HG03039 (cell line): ENCODE results near the gene SSBP4.
"Not testable (repeated sequence)": the region's sequence is repeated elsewhere in the genome, so short reads cannot be mapped to it uniquely, and the experiment has no call there.

Experiments used
- ATAC-seq: cut with Tn5 transposase; IDR thresholded peaks from one replicate; pipeline ENCODE4 v1.9.1; 2021; ENCODE audit warnings: mild to moderate bottlenecking, moderate library complexity; ENCODE audit not compliant: unreplicated experiment

The SSBP4 gene

DNA sequence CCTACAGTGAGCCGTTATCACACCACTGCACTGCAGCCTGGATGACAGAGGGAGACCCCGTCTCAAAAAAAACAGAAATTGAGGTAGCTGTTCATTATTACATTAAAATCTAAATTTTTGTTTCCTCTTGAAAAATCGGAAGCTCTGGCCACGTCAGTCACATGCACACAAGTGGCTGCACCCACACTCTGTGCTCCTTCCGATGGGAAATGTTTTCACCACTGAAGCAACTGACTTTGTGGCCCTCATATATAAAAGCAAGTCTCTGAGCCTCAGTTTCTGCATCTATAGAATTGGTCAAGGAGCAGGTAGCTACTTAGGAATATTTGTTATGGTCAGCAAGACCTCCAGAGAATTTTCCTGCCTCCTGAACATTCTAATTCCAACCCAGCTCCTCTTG is 26.3 kb upstream of the SSBP4 start:
- no peak for ATAC-seq

DNA sequence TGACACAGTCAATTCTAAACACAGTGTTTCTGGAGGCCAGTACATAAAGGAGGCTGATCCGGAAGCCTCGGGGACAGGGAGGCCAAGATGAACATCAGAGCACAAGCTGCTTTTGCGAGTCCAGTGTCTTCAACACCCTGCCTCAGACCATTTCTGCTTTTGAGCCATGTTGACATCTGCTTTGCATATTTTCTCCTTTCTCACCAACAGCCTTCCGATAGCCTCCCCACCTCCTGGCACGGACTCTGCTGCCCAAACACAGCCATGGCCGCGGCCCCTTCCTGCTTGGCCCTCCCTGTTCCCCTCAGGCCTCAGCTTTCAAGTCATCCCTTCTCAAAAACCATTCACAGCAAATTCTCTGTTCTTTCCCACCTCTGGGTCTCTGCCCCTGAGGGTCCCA is 25.4 kb upstream of the SSBP4 start:
- no peak for ATAC-seq

DNA sequence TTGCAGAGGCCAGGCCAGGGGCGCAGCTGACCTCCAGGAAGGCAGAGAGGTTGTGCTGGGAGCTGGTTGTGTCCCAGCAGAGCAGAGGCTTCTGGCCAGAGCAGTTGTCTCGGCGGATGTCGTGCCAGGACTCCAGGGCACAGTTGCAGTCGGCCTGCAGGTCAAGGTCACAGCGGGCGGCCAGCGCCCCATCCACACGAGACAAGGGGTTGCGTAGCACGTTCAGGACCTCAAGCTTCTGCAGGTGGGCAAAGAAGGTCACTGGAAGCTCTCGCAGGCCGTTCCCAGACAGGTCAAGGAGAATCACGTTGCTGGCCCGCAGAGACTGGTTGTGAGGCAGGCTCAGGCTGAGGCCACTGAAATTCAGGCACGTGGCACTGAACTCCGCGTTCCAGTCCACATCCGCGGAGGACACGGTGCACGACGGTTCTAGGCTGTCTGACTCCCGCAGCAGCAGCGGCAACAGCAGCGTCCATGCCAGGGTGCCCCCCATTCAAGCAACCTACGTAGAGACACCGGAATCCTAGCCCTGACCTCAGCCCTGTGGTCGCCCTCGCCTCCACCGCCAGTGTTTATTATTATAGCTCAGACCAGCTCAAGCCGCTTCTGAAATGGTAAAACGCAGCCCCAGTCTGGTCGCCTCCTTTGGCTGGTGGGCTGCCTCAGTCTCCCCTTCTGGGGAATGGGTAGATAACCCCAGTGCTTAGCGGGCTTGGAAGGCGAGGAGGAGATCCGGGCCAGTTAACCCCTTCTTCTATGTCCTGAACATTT is 22.5 kb upstream of the SSBP4 start:
- no peak for ATAC-seq

DNA sequence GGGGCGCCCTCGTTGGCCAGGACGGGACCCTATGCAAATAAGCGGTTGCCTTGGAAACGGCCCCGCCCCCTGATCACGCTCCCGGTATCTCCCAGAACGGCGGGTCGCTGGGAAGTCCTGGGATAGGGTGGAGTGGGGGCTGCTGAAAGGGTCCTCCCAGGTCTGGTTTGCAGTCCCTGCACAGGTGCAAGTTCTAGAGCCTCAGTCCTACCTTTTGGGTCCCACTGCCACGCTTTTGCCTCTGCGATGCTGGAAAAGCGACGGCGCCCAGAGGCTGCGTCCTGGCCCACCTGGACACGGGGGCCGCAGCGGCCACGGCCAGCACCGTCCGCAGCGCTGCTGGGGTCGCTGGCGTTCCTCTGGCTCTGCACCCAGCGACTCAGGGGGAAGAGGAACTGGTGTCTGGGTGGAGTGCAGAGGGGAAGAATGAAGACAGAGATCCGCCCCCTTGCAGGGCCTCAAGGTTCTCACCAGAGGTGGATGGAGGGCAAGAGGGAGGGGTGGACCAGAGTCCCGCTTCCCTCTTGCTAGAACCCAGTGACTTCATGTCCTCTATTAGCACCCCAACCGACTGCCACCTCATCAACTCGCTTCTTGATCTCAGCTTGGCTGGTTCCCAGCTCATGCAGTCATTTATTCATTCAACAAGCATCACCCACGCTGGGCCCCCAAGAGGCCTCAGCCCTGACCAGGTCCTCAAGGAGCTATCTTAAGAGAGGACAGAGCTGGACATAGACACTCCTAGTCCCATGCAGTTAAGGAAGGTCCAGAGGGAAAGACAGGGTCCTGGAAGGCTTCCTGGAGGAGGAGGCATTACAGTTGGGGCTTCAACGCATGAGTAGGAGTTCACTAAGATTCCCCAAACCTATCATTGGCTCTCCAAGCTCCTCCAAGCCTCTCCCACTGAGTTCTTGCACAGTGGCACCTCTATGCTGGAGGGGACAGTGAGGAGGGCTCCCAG is 21.7 kb upstream of the SSBP4 start, which contains the start of gene LRRC25:
LRRC25 (minus strand) TSS at position 381 of the 961 bp plus-strand sequence. CDS start 659 bp downstream, outside the sequence.
- no peak for ATAC-seq

DNA sequence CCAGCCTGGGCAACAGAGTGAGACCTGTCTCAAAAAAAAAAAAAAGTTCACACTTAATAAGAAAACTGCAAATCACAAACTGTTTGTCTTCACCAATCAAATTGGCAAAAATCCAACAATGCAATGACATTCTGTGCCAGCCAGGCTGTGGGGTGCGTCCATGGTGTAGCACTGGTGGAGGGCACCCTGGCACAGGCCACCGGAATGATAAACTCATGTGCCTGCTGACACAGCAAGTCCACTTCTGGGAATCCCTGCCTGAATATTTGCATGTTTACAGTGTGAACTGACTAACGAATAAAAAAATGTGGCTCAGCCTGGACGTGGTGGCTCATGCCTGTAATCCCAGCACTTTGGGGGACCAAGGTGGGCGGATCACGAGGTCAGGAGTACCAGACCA is 20.2 kb upstream of the SSBP4 start:
- ATAC-seq: no peak

DNA sequence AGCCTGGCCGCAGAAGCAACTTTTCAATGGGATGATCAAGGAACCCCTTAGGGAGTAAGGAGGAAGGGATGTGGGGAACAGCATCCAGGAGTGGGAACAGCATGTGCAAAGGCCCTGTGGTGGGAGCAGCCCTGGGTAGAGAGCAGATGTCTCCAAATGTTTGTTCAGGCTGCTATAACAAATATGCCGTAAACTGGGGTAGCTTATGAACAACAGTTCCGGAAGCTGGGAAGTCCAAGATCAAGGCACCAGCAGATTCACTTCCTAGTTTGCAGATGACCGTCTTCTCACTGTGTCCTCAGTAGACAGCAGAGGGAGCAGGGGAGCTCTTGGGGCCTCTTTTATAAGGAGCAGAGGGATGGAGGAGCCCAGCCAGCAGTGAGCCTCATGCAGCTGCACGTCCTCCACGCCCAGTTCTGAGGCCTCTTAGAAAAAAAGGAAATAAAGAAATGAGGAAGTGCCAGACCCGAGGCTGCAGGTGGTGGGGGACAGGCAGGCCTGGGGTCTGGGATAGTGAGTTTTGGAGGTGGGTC is 17.6 kb upstream of the SSBP4 start:
- ATAC-seq: no peak

DNA sequence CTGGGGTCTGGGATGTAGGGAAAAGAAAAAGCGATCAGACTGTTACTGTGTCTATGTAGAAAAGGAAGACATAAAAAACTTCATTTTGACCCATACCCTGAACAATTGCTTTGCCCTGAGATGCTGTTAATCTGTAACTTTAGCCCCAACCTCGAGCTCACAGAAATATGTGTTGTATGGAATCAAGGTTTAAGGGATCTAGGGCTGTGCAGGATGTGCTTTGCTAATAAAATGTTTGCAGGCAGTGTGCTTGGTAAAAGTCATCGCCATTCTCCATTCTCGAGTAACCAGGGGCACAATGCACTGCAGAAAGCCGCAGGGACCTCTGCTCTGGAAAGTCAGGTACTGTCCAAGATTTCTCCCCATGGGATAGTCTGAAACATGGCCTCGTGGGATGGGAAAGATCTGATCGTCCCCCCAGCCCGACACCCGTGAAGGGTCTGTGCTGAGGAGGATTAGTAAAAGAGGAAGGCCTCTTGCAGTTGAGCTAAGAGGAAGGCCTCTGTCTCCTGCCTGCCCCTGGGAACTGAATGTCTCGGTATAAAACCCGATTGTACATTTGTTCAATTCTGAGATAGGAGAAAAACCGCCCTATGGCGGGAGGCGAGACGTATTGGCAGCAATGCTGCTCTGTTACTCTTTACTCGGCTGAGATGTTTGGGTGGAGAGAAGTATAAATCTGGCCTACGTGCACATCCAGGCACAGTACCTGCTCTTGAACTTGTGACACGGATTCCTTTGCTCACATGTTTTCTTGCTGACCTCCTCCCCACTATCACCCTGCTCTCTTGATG is 16.5 kb upstream of the SSBP4 start:
- not testable (repeated sequence) for ATAC-seq

DNA sequence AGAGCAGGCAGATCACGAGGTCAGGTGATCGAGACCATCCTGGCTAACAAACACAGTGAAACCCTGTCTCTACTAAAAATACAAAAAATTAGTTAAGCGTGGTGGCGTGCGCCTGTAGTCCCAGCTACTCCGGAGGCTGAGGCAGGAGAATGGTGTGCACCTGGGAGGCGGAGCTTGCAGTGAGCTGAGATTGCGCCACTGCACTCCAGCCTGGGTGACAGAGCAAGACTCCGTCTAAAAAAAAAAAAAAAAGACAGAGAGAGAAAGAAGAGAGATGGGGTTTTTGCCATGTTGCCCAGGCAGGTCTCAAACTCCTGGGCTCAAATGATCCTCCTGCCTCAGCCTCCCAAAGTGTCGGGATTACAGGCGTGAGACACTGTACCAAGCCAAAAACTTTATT is 13.4 kb upstream of the SSBP4 start:
- not testable (repeated sequence) for ATAC-seq

DNA sequence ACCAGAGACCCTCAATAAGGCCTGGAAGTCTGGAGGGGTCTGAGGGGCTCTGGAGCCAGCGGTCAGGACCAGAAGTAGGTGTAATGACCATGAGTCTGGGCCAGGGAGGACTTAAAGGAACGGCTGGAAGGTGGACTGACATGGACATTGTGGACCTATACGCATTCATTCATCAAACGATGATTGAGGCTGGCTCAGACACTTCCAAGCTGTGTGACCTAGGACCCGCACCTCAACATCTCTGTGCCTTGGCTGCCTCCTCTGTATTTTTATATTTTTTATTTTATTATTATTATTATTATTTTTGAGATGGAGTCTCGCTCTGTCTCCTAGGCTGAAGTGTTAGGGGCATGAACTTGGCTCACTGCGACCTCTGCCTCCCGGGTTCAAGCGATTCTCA is 12.4 kb upstream of the SSBP4 start:
- no peak for ATAC-seq

DNA sequence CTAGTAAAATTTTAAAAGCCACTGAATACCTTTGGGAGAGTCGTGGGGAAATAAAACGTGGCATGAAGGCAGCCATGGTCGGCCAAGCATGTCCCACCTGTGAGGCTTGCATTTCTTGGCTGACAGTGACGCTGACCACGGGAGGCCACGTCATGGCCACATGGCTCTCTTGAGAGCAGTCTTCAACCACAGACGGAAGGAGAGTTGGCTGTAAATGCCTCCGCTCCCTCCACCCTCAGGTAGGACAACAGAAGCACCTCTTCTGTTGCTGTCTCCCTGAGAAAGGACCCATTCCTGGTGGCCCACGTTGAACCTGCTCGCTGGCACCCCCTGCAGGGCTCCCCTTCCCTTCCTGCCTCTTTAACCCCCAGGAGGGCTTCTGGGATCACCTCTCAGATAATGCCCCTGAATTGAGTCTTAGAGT is 11.1 kb upstream of the SSBP4 start:
- ATAC-seq: no peak

DNA sequence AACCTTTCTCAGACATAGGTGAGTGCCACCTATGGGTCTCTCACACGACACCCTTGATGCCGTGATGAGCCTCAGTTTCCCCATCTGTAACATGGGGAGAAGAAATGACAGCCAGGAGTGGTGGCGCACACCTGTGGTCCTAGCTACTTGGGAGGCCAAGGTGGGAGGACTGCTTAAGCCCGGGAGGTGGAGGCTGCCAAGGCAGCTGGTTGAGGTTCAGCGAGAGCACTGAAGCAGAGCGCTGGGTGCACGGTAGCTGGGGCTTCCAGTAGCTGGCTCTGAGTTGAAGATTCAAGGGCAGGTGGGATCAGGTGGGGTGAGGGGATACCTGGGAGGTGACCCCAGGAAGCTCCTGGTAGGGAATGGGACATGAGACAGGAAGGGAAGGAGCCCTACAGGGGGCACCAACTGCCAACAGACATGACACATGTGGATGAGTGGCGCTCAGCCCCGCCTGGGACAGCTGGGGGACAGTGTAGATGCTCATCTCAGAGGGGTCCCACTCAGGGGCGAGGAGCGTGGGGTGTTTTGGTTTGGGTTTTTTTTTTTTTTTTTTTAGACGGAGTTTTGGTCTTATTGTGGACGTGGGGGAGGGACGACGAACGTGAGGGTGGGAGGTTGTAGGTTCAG is 6.5 kb upstream of the SSBP4 start:
- no peak for ATAC-seq

DNA sequence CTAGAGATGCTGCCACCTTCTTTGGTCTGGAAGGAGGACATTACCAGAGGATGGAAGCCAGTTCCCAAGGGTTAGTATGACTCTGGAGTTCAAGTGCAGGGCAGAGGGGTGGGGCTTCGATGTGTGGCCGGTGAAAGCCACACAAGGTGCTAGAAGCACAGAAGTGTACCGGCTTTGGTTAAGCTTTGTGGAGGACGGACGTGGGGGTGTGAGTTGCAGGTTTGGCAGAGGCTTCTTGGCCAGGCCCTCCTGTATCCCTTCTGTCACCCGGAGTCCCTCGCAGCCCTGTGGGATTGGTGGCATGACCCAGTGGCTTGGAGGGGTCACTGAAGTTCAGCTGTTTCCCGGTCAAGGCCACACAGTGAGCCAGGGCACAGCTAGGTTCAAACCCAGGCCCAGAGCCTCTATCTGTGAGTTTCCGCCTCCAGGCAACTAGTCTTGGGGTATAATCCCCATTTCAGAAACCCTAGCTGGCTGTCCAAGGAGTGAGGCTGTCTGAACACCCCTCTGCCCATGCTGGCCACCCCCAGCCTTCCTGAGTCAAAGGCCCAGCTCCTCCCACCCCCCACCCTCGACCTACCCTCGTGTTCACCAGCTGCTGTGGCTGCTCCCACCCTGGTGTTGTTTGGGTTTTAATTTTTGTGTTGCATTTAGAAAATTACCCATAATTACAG is 4.6 kb upstream of the SSBP4 start:
- no peak for ATAC-seq

DNA sequence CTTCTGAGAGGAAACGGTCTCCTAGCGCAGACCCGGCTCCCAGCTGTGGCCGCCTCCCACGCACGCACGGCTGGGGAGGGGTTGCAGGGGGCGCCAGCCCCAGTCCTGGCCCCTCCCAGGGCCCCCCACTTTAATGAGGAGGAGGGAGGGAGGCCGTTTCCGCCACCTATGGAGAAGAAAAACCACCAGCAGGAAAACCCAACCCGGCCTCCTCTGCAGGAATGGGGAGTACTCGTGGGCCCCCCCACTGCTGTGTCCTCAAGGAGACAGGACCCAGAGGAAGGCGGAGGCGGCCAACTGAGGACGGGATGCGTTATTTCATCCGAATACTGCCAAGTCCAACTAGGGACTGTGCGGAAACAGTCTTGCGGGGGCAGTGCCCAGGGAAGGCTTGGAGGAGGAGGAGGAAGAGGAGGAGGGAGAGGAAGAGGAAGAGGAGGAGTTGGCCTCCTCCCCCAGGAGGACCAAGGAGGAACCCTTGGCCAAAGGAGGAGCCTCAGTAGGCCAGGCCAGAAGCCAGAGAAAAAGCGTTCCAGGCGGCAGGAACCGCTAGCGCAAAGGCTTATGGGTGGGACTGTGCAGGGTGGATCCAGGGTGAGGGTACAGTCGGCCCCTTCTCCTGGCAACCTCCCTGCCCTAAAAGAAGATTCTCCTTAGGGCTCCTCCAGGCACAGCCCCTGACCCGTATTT is 3.9 kb upstream of the SSBP4 start:
- no peak for ATAC-seq

DNA sequence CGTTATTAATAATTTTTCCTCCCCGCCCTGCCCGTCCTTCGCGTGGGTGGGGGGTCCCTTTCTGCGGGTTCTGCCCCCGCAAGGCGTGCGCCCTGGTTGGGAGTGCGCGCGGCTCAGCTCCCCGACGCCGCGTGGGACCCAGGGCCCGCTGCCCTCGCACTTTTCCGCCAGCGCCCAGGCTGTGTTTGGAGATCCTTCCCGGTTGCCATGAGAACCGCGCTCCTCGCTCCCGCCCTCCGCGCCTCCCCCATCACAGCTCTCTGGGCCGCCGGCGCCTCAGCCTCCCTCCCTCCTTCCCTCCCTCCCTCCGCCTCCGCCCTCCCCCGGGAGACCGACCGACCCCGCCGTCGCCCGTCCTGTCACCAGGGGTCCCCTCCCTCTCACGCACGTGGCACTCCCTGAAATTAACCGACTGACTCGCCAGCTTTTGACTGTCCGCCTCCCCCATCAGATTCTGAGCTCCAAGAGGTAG is 2.4 kb upstream of the SSBP4 start:
- no peak for ATAC-seq

DNA sequence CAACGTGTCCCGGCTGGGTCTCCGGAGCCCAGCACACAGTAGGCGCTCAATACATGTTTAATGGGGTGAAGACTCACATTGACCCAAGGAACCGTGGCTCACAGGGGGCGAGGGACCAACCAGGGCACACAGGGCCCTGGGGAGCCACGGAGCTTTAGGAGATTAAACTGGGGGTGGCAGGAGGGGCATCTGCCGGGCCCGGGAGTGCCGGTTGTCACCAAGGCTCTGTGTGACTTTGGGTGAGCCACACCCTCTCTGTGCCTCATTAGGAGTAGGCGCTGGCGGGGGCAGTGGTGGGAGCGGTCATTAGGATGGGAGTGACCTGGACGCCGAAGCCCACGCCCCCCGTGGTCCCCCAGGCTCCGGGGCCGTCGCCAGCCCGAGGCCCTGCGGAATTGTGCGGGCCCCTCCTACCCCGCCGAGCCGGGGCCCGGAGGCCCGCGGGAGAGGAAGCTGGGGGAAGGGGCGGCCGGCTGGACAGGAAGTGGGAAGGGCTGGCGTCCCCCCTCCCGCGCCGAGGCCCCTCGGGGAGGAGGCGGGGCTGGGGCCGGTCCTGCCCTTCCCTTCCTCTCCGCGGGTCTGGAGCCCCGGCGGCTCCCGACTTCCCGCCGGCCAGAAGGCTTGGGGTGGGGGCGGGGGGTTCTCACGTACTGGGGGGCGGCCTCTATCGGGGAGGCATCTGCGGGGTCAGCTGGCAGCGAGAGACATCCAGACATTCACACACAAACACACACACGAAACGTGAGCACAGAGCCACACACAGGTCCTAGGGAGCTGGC is 1.8 kb upstream of the SSBP4 start:
- ATAC-seq: no peak

DNA sequence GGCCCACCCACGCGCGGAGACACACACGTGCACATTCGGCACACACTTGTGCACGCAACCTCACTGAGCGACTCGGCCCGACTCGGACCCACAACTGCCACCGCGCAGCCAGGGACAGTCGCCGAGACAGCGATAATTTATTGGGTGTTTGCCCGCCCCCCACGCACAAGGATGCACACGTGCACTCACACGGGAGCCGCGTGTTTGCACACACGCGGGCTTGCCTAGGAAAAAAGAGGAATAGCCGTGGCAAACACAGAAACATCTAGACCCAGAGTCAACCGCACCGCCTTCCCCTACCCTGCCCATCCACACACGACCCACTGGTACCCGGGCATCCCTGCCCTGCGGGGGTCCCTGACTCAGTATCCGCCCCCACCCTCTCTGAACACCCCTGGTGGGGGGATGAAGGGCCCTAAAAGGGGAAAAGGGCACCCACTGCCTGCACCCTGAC is 1.1 kb upstream of the SSBP4 start:
- ATAC-seq: no peak

DNA sequence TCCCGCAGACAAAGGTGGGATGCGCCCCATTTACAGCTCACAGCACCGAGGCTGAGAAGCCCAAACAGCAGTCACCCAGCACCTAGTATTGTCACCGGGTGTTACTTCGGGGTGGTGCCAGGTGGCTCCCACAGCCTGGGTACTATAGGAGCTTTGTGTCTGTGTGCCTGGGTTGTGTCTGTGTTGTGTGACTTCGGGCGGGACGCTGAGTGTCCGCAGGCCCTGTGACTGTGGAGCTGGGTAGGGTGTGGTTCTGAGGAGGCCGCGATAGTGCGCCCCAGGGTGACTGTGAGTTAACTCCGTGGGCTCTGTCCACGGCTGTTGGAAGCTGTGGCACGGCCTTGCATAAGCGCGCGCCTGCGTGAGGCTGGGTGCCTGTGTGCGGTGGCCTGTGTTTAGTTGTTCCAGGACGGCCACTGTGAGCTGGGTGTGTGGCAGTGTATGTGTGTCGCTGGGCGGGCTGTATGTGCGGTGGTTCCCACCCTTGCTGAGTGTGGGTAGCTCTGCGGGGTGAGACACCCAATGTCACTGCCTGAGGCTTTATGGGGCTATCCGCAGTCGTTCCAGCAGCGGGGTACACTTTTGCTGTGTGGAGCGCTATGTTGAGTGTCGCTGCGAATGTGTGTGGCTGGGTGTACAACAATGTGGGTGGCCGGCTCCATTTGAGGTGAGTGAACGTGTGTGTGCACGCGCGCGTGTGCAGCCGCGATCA is 559 bp upstream of the SSBP4 start:
- ATAC-seq: no peak
